MCF 10A (cell line): Measurements from ENCODE around the gene BORCS5. TPM values are rescaled to one million over a fixed set of nuclear protein-coding genes. Genes with fewer than 3 reads are reported as not detected.

ENCODE experiments used
- BruUV-seq: library from RNA; stranded (reverse); fragments of 400-500 nt; replicated peaks from 2 replicates; lab custom pipeline; 2021; lab: Mats Ljungman, UMichigan
- CTCF ChIA-PET: fragments of 300-600 bp; sonication (Branson Sonifier 250); formaldehyde crosslinking; extraction: SDS; loops from one replicate; lab custom pipeline; 2021; ENCODE audit warnings: antibody characterized with exemption, inconsistent platforms; lab: Yijun Ruan, JAX
- POLR2A ChIA-PET: fragments of 300-600, 350-650 bp; sonication (Branson Sonifier 250); formaldehyde crosslinking; extraction: SDS; loops from one replicate; lab custom pipeline; 2020; ENCODE audit warnings: antibody characterized with exemption, inconsistent platforms; lab: Yijun Ruan, JAX
- DNase-seq: peaks from one replicate; pipeline ENCODE4 v3.0.0-alpha.2; 2018; ENCODE audit not compliant: unreplicated experiment
- H3K27ac Mint-ChIP-seq: one replicate; pipeline ENCODE4 v1.8.0; 2022; ENCODE audit warnings: mild to moderate bottlenecking, low read depth, mixed read lengths; ENCODE audit not compliant: unreplicated experiment
- H3K27me3 Mint-ChIP-seq: one replicate; pipeline ENCODE4 v1.8.0; 2022; ENCODE audit warnings: mixed read lengths; ENCODE audit not compliant: insufficient read depth, unreplicated experiment
- H3K36me3 Mint-ChIP-seq: one replicate; pipeline ENCODE4 v1.8.0; 2022; ENCODE audit warnings: mild to moderate bottlenecking, moderate library complexity, mixed read lengths; ENCODE audit not compliant: insufficient read depth, unreplicated experiment
- H3K4me1 Mint-ChIP-seq: one replicate; pipeline ENCODE4 v1.8.0; 2022; ENCODE audit warnings: mixed read lengths; ENCODE audit not compliant: insufficient read depth, unreplicated experiment
- H3K4me3 Mint-ChIP-seq: one replicate; pipeline ENCODE4 v1.8.0; 2022; ENCODE audit warnings: mild to moderate bottlenecking, moderate library complexity, mixed read lengths; ENCODE audit not compliant: unreplicated experiment
- H3K9me3 Mint-ChIP-seq: one replicate; pipeline ENCODE4 v1.8.0; 2022; ENCODE audit warnings: mixed read lengths; ENCODE audit not compliant: unreplicated experiment
- intact Hi-C: fragments of 100-400 bp; cut with micrococcal nuclease; formaldehyde crosslinking; loops from 2 replicates; pipeline ENCODE4 v1.14.1; 2022
- total RNA-seq: library from RNA; stranded (reverse); gene quantifications from 2 replicates; pipeline ENCODE4 v1.2.3, GENCODE V29; 2022
- TF ChIP-seq, protein P1 (sequence below): fragments of 200-600 bp; IDR thresholded peaks from one replicate; pipeline ENCODE4 v1.8.0; 2022; ENCODE audit warnings: antibody characterized with exemption, mild to moderate bottlenecking; ENCODE audit not compliant: unreplicated experiment

BORCS5 gene
- total RNA-seq, 1 experiment from 2014 or later: 11.0 TPM

GRCh38 chr12:12480074-12480473, 123.2 kb downstream of the BORCS5 start:
- ChIA-PET CTCF (interaction anchor here (0.6 to 1.5 kb wide), 3 partner anchors 23 to 257 kb away, joined by 3 to 4 read pairs (median 3); no protein-coding TSS in a partner anchor), POLR2A (interaction anchor here (0.9 kb wide), 1 partner anchor 30 kb away, joined by 4 read pairs; no protein-coding TSS in a partner anchor)
- TF ChIP-seq, protein P1, sequence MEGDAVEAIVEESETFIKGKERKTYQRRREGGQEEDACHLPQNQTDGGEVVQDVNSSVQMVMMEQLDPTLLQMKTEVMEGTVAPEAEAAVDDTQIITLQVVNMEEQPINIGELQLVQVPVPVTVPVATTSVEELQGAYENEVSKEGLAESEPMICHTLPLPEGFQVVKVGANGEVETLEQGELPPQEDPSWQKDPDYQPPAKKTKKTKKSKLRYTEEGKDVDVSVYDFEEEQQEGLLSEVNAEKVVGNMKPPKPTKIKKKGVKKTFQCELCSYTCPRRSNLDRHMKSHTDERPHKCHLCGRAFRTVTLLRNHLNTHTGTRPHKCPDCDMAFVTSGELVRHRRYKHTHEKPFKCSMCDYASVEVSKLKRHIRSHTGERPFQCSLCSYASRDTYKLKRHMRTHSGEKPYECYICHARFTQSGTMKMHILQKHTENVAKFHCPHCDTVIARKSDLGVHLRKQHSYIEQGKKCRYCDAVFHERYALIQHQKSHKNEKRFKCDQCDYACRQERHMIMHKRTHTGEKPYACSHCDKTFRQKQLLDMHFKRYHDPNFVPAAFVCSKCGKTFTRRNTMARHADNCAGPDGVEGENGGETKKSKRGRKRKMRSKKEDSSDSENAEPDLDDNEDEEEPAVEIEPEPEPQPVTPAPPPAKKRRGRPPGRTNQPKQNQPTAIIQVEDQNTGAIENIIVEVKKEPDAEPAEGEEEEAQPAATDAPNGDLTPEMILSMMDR: no peak
- H3K4me3 Mint-ChIP-seq: no peak overlapping the region
- H3K9me3 Mint-ChIP-seq: no peaks in the 10 kb centered on the region
- H3K36me3 Mint-ChIP-seq: peaks cover 53% of the 10 kb centered on the region
- no peaks in the 10 kb centered on the region for H3K4me1 Mint-ChIP-seq
- DNase-seq: no peak
- H3K27me3 Mint-ChIP-seq: no peaks in the 10 kb centered on the region
- no TSS peak for BruUV-seq
- no peak overlapping the region for H3K27ac Mint-ChIP-seq
- intact Hi-C loops: no loop called here

GRCh38 chr12:12481631-12482030, 124.8 kb downstream of the BORCS5 start:
- Mint-ChIP-seq H3K27me3 (no peaks in the 10 kb centered on the region), H3K27ac (no peak overlapping the region), H3K4me3 (no peak overlapping the region), H3K4me1 (no peaks in the 10 kb centered on the region), H3K9me3 (no peaks in the 10 kb centered on the region), H3K36me3 (peaks cover 49% of the 10 kb centered on the region)
- no peak for DNase-seq
- BruUV-seq: no TSS peak
- TF ChIP-seq, protein P1: no peak
- ChIA-PET CTCF (interaction anchor here (1.4 kb wide), 1 partner anchor 18 kb away, joined by 5 read pairs; no protein-coding TSS in a partner anchor), POLR2A (interaction anchor here (0.7 kb wide), 1 partner anchor 24 kb away, joined by 3 read pairs; no protein-coding TSS in a partner anchor)
- intact Hi-C loops: no loop called here

DNA sequence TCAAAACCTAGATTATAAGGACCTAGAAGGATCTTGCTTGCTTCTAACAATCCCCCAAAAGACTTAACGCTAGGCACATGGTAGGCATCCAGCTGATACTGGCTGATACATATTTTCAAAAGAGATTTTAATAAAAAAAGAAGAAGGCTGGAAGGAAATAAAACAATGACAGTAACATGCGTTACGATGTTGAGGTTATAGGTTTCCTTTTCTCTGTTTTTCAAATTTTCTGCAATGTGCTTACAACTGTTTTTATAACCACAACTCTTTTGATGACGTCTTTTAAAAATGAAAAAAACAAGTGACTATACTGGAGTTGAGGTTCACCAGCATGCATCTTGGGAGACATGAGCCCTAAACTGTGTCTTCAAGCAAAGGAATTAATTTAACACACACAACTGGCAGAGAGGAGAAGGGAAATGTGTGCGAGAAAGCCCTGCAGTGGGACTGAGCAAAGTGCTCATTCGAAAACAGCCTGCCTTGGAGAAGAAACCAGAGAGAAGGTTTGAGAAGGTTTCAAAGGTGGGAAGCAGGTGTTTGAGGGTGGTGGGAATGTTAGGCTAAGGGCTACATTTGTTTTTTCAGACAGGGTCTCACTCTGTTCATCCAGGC, 125.4 kb downstream of the BORCS5 start:
- H3K4me1 Mint-ChIP-seq: no peaks in the 10 kb centered on the region
- ChIA-PET CTCF (interaction anchor here (1.4 kb wide), 1 partner anchor 18 kb away, joined by 5 read pairs; no protein-coding TSS in a partner anchor), POLR2A (interaction anchor here (0.6 to 1.0 kb wide), 2 partner anchors 84 to 216 kb away, joined by 3 read pairs; no protein-coding TSS in a partner anchor)
- TF ChIP-seq, protein P1: no peak
- no peak overlapping the region for H3K27ac Mint-ChIP-seq
- no peaks in the 10 kb centered on the region for H3K9me3 Mint-ChIP-seq
- DNase-seq: no peak
- H3K4me3 Mint-ChIP-seq: no peak overlapping the region
- no TSS peak for BruUV-seq
- no peaks in the 10 kb centered on the region for H3K27me3 Mint-ChIP-seq
- intact Hi-C loops: no loop called here
- peaks cover 49% of the 10 kb centered on the region for H3K36me3 Mint-ChIP-seq

- POLR2A ChIA-PET: interaction anchor here (0.6 to 1.0 kb wide), 3 partner anchors 76 to 215 kb away, joined by 3 read pairs; no protein-coding TSS in a partner anchor
- TF ChIP-seq, protein P1: no peak
- peaks cover 49% of the 10 kb centered on the region for H3K36me3 Mint-ChIP-seq
- CTCF ChIA-PET: interaction anchor here (0.7 kb wide), 1 partner anchor 1783 kb away, joined by 5 read pairs; no protein-coding TSS in a partner anchor
- no TSS peak for BruUV-seq
- DNase-seq: no peak
- no peak overlapping the region for H3K27ac Mint-ChIP-seq
- H3K4me1 Mint-ChIP-seq: no peaks in the 10 kb centered on the region
- no peak overlapping the region for H3K4me3 Mint-ChIP-seq
- intact Hi-C loops: no loop called here
- H3K9me3 Mint-ChIP-seq: no peaks in the 10 kb centered on the region
- H3K27me3 Mint-ChIP-seq: no peaks in the 10 kb centered on the region
Observed at GRCh38 chr12:12482959-12483358, 126.1 kb downstream of the BORCS5 start.
